ENCODE data around the gene NRP2.

NRP2 gene

GRCh38 chr2:205816268-205816667 lies 134.0 kb downstream of the NRP2 start:
- Histone ChIP-seq H3K27me3 (ENCODE audit: insufficient read depth, insufficient read length) (no peaks in the 10 kb centered on the region), H3K4me1 (ENCODE audit: insufficient read depth, insufficient read length) (no peaks in the 10 kb centered on the region), H3K36me3 (ENCODE audit: insufficient read depth, insufficient read length, low read length) (no peaks in the 10 kb centered on the region), H3K4me3 (ENCODE audit: insufficient read length, low read depth) (no peak overlapping the region), H3K9me3 (ENCODE audit: insufficient read depth, low read length) (peaks cover 12% of the 10 kb centered on the region; the same call in 1 of the 2 replicates), H3K9ac (ENCODE audit: insufficient read length, low read depth) (no peak overlapping the region)
- no peak for TF ChIP-seq SUZ12 (IDR thresholded peaks at IDR 0.05; ENCODE audit: extremely low read depth, insufficient read depth, insufficient read length)
- no peak for TF ChIP-seq YY1 (IDR thresholded peaks at IDR 0.05; ENCODE audit: insufficient read depth, insufficient read length)
- DNase-seq (ENCODE audit: low read depth, low spot score), result no peak

GRCh38 chr2:205822579-205822978 lies 140.3 kb downstream of the NRP2 start:
- H3K4me3 ChIP-seq (ENCODE audit: insufficient read length, low read depth), result no peak overlapping the region
- no peak for DNase-seq (ENCODE audit: low read depth, low spot score)
- no peaks in the 10 kb centered on the region for H3K36me3 ChIP-seq (ENCODE audit: insufficient read depth, insufficient read length, low read length)

GRCh38 chr2:205827809-205828365 lies 145.6 kb downstream of the NRP2 start:
- H3K4me1 ChIP-seq (ENCODE audit: insufficient read depth, insufficient read length), result peaks cover 2% of the 10 kb centered on the region
- H3K9ac ChIP-seq (ENCODE audit: insufficient read length, low read depth), result no peak overlapping the region
- no peaks in the 10 kb centered on the region for H3K27me3 ChIP-seq (ENCODE audit: insufficient read depth, insufficient read length)
- H3K4me3 ChIP-seq (ENCODE audit: insufficient read length, low read depth), result no peak overlapping the region
- H3K36me3 ChIP-seq (ENCODE audit: insufficient read depth, insufficient read length, low read length), result no peaks in the 10 kb centered on the region
- H3K9me3 ChIP-seq (ENCODE audit: insufficient read depth, low read length), result no peaks in the 10 kb centered on the region
- no peak for DNase-seq (ENCODE audit: low read depth, low spot score)
- TF ChIP-seq SUZ12 (IDR thresholded peaks at IDR 0.05; ENCODE audit: extremely low read depth, insufficient read depth, insufficient read length) (no peak), YY1 (IDR thresholded peaks at IDR 0.05; ENCODE audit: insufficient read depth, insufficient read length) (no peak), ZNF274 (IDR thresholded peaks at IDR 0.05; ENCODE audit: low read depth, low read length) (no peak)

More at GRCh38 chr2:205822579-205822978, 140.3 kb downstream of the NRP2 start:
- TF ChIP-seq ZNF274 (IDR thresholded peaks at IDR 0.05; ENCODE audit: low read depth, low read length), result no peak
- Histone ChIP-seq H3K9ac (ENCODE audit: insufficient read length, low read depth) (no peak overlapping the region), H3K27me3 (ENCODE audit: insufficient read depth, insufficient read length) (no peaks in the 10 kb centered on the region), H3K9me3 (ENCODE audit: insufficient read depth, low read length) (no peaks in the 10 kb centered on the region), H3K4me1 (ENCODE audit: insufficient read depth, insufficient read length) (peaks cover 2% of the 10 kb centered on the region)

- Histone ChIP-seq H3K4me3 (ENCODE audit: insufficient read length, low read depth) (no peak overlapping the region), H3K27me3 (ENCODE audit: insufficient read depth, insufficient read length) (no peaks in the 10 kb centered on the region), H3K9me3 (ENCODE audit: insufficient read depth, low read length) (peaks cover 11% of the 10 kb centered on the region), H3K36me3 (ENCODE audit: insufficient read depth, insufficient read length, low read length) (no peaks in the 10 kb centered on the region), H3K9ac (ENCODE audit: insufficient read length, low read depth) (no peak overlapping the region), H3K4me1 (ENCODE audit: insufficient read depth, insufficient read length) (peaks cover 3% of the 10 kb centered on the region)
- TF ChIP-seq SUZ12 (IDR thresholded peaks at IDR 0.05; ENCODE audit: extremely low read depth, insufficient read depth, insufficient read length) (no peak), ZNF274 (IDR thresholded peaks at IDR 0.05; ENCODE audit: low read depth, low read length) (no peak), YY1 (IDR thresholded peaks at IDR 0.05; ENCODE audit: insufficient read depth, insufficient read length) (no peak)
- no peak for DNase-seq (ENCODE audit: low read depth, low spot score)
These were observed 151.6 kb downstream of the NRP2 start for GRCh38 chr2:205833864-205834263.

GRCh38 chr2:205834796-205835195 lies 152.5 kb downstream of the NRP2 start:
- H3K4me3 ChIP-seq (ENCODE audit: insufficient read length, low read depth), result no peak overlapping the region
- H3K27me3 ChIP-seq (ENCODE audit: insufficient read depth, insufficient read length), result no peaks in the 10 kb centered on the region
- peaks cover 3% of the 10 kb centered on the region for H3K4me1 ChIP-seq (ENCODE audit: insufficient read depth, insufficient read length)
- H3K9me3 ChIP-seq (ENCODE audit: insufficient read depth, low read length), result peaks cover 12% of the 10 kb centered on the region
- TF ChIP-seq YY1 (IDR thresholded peaks at IDR 0.05; ENCODE audit: insufficient read depth, insufficient read length), result no peak
- no peak for TF ChIP-seq SUZ12 (IDR thresholded peaks at IDR 0.05; ENCODE audit: extremely low read depth, insufficient read depth, insufficient read length)
- no peak for TF ChIP-seq ZNF274 (IDR thresholded peaks at IDR 0.05; ENCODE audit: low read depth, low read length)
- H3K9ac ChIP-seq (ENCODE audit: insufficient read length, low read depth), result no peak overlapping the region
- no peaks in the 10 kb centered on the region for H3K36me3 ChIP-seq (ENCODE audit: insufficient read depth, insufficient read length, low read length)
- no peak for DNase-seq (ENCODE audit: low read depth, low spot score)

GRCh38 chr2:205835251-205835791 lies 153.0 kb downstream of the NRP2 start:
- H3K9me3 ChIP-seq (ENCODE audit: insufficient read depth, low read length), result peaks cover 12% of the 10 kb centered on the region
- H3K27me3 ChIP-seq (ENCODE audit: insufficient read depth, insufficient read length), result no peaks in the 10 kb centered on the region
- no peak overlapping the region for H3K4me3 ChIP-seq (ENCODE audit: insufficient read length, low read depth)
- no peaks in the 10 kb centered on the region for H3K36me3 ChIP-seq (ENCODE audit: insufficient read depth, insufficient read length, low read length)
- no peak overlapping the region for H3K9ac ChIP-seq (ENCODE audit: insufficient read length, low read depth)
- TF ChIP-seq ZNF274 (IDR thresholded peaks at IDR 0.05; ENCODE audit: low read depth, low read length) (no peak), SUZ12 (IDR thresholded peaks at IDR 0.05; ENCODE audit: extremely low read depth, insufficient read depth, insufficient read length) (no peak), YY1 (IDR thresholded peaks at IDR 0.05; ENCODE audit: insufficient read depth, insufficient read length) (no peak)
- peaks cover 3% of the 10 kb centered on the region for H3K4me1 ChIP-seq (ENCODE audit: insufficient read depth, insufficient read length)
- DNase-seq (ENCODE audit: low read depth, low spot score), result no peak

GRCh38 chr2:205835923-205836322 lies 153.6 kb downstream of the NRP2 start:
- Histone ChIP-seq H3K9me3 (ENCODE audit: insufficient read depth, low read length) (peaks cover 12% of the 10 kb centered on the region), H3K36me3 (ENCODE audit: insufficient read depth, insufficient read length, low read length) (no peaks in the 10 kb centered on the region), H3K9ac (ENCODE audit: insufficient read length, low read depth) (no peak overlapping the region), H3K27me3 (ENCODE audit: insufficient read depth, insufficient read length) (no peaks in the 10 kb centered on the region), H3K4me3 (ENCODE audit: insufficient read length, low read depth) (no peak overlapping the region), H3K4me1 (ENCODE audit: insufficient read depth, insufficient read length) (peaks cover 3% of the 10 kb centered on the region)
- peak; percentile 25 for DNase-seq (ENCODE audit: low read depth, low spot score)
- TF ChIP-seq SUZ12 (IDR thresholded peaks at IDR 0.05; ENCODE audit: extremely low read depth, insufficient read depth, insufficient read length) (no peak), YY1 (IDR thresholded peaks at IDR 0.05; ENCODE audit: insufficient read depth, insufficient read length) (no peak), ZNF274 (IDR thresholded peaks at IDR 0.05; ENCODE audit: low read depth, low read length) (no peak)

Measured in NT2/D1 (cell line).